T-cell (primary cell): ENCODE results near the gene FBLN2. TPM values are rescaled to one million over a fixed set of nuclear protein-coding genes. Genes with fewer than 3 reads are reported as not detected.

Source experiments
- ATAC-seq, 4 experiments: fragments of 200-7000 bp in 3 of 4; fragments of 150-1000 bp in 1 of 4; cut with Tn5 transposase; replicated peaks in 1 of 4; 1 replicate in 3 of 4; 2 replicates in 1 of 4; pipeline ENCODE4 v1.10.0; 2021; ENCODE audit warnings: moderate library complexity in 3 of 4, mild to moderate bottlenecking in 2 of 4, moderate number of reproducible peaks in 1 of 4
- CTCF ChIA-PET, 2 donors: fragments of 300-600 bp; sonication (Branson Sonifier 250); formaldehyde crosslinking; loops; one replicate each; lab custom pipeline; 2022; ENCODE audit warnings: antibody characterized with exemption in 2 of 2; lab: Charles Lee
- POLR2A ChIA-PET, 2 donors: fragments of 300-600 bp; sonication (Branson Sonifier 250); formaldehyde crosslinking; loops; one replicate each; lab custom pipeline; 2022; ENCODE audit warnings: antibody characterized with exemption in 2 of 2; lab: Charles Lee
- DNase-seq, 35 experiments: peaks; one replicate each; pipeline versions ENCODE4 v3.0.0 to v3.0.0-alpha.2; 2013 to 2023
- H3K27ac ChIP-seq: one replicate; pipeline ENCODE4 v1.5.1; 2013; ENCODE audit warnings: low read length
- H3K27me3 ChIP-seq, 2 experiments: replicated peaks in 1 of 2; 1 replicate in 1 of 2; 2 replicates in 1 of 2; pipeline versions ENCODE4 v1.6.1 to v1.7.0; 2013; ENCODE audit warnings: low read length in 1 of 2, mixed read lengths in 1 of 2; ENCODE audit not compliant: control insufficient read depth in 2 of 2, insufficient read depth in 2 of 2; ENCODE audit errors: extremely low read depth in 1 of 2
- H3K36me3 ChIP-seq, 2 donors: 1 replicate in 1 of 2; 2 replicates in 1 of 2; pipeline versions ENCODE4 v1.6.1 to v1.7.0; 2013; ENCODE audit warnings: low read length in 1 of 2; ENCODE audit not compliant: control insufficient read depth in 2 of 2, insufficient read depth in 1 of 2; ENCODE audit errors: extremely low read depth in 1 of 2
- H3K4me1 ChIP-seq, 2 experiments: 1 replicate in 1 of 2; 2 replicates in 1 of 2; pipeline versions ENCODE4 v1.6.1 to v1.7.0; 2013; ENCODE audit warnings: low read length in 2 of 2, mixed read lengths in 1 of 2; ENCODE audit not compliant: insufficient read depth in 2 of 2, control insufficient read depth in 1 of 2; ENCODE audit errors: extremely low read depth in 1 of 2
- H3K4me3 ChIP-seq, 2 donors: 1 replicate in 1 of 2; 2 replicates in 1 of 2; pipeline versions ENCODE4 v1.5.1 to v1.7.0; 2013; ENCODE audit warnings: mild to moderate bottlenecking in 2 of 2, low read length in 1 of 2, moderate library complexity in 1 of 2; ENCODE audit not compliant: control insufficient read depth in 1 of 2; ENCODE audit errors: extremely low read depth in 1 of 2
- H3K9me3 ChIP-seq: 2 replicates; pipeline ENCODE4 v1.7.0; 2013
- H3K27ac Mint-ChIP-seq, 2 donors: one replicate each; pipeline ENCODE4 v1.8.0; 2020 to 2021; ENCODE audit warnings: mild to moderate bottlenecking in 2 of 2, mixed read lengths in 2 of 2
- H3K27me3 Mint-ChIP-seq, 2 donors: one replicate each; pipeline ENCODE4 v1.8.0; 2021 to 2022; ENCODE audit warnings: mixed read lengths in 2 of 2
- H3K36me3 Mint-ChIP-seq: one replicate; pipeline ENCODE4 v1.8.0; 2021; ENCODE audit warnings: mixed read lengths
- H3K4me1 Mint-ChIP-seq, 3 donors: one replicate each; pipeline ENCODE4 v1.8.0; 2020 to 2022; ENCODE audit warnings: mixed read lengths in 3 of 3, mild to moderate bottlenecking in 1 of 3
- H3K4me3 Mint-ChIP-seq, 3 donors: one replicate each; pipeline ENCODE4 v1.8.0; 2020 to 2022; ENCODE audit warnings: mild to moderate bottlenecking in 3 of 3, mixed read lengths in 3 of 3, moderate library complexity in 3 of 3
- H3K9me3 Mint-ChIP-seq, 3 donors: one replicate each; pipeline ENCODE4 v1.8.0; 2020 to 2022; ENCODE audit warnings: mixed read lengths in 3 of 3
- WGBS: methylation state at CpG from one replicate; pipeline ENCODE4 v1.1.5; 2013; ENCODE audit warnings: missing lambda C conversion rate; ENCODE audit not compliant: insufficient coverage; 5-methylcytosine and 5-hydroxymethylcytosine counted together
- total RNA-seq, 35 experiments: library from RNA in 6 of 35; stranded (reverse) in 6 of 35; fragments of 120-200 nt in 1 of 35; gene quantifications; one replicate each; pipeline versions ENCODE4 v1.2.1 to v1.2.4 and lab custom pipeline; 2013 to 2026

FBLN2 gene
- total RNA-seq, 5 donors from 2014 or later (not counting 1 experiment from before 2014, with no cell fraction given), result 1.5 to 5.8 (median 2.8) TPM

DNA sequence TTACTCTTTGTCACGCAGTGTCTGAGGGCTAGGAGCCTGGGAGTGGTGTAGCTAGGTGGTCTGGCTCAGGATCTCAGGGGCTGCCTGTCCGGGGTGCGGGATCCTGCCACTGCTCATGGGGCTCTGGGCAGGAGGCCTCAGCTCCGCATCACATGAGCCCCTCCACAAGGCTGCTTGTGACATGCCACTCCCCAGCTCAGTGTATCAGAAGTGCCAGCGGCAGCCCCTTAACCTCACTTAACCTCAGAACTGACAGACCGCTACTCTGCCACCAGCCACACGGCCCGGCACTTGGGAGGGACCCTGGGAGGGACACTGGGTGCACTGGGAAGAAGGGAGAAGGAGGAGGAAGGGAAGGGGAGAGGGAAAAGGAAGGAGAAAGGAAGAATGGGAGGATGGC is 87.9 kb downstream of the FBLN2 start:
- peaks cover 0 to 6% of the 10 kb centered on the region in 2 donors for H3K27me3 Mint-ChIP-seq
- ATAC-seq (no peak), DNase-seq (no peak)
- ChIA-PET CTCF (interaction anchor here in 1 of 2 donors (0.8 kb wide), 1 partner anchor 20 kb away, joined by 3 read pairs; no protein-coding TSS in a partner anchor), POLR2A (no interaction called here)
- H3K27me3 ChIP-seq, result peaks cover 0 to 24% of the 10 kb centered on the region in 2 experiments
- 93% methylated on average over 2 of the region's 8 CpGs for WGBS
- H3K9me3 ChIP-seq, result no peaks in the 10 kb centered on the region
- no peaks in the 10 kb centered on the region for H3K36me3 Mint-ChIP-seq
- no peak overlapping the region for H3K4me3 ChIP-seq
- no peaks in the 10 kb centered on the region for H3K4me1 ChIP-seq
- no peaks in the 10 kb centered on the region for H3K4me1 Mint-ChIP-seq
- H3K27ac ChIP-seq, result no peak overlapping the region
- H3K4me3 Mint-ChIP-seq, result no peak overlapping the region
- H3K27ac Mint-ChIP-seq, result no peak overlapping the region
- H3K36me3 ChIP-seq, result no peaks in the 10 kb centered on the region
- H3K9me3 Mint-ChIP-seq, result no peaks in the 10 kb centered on the region

DNA sequence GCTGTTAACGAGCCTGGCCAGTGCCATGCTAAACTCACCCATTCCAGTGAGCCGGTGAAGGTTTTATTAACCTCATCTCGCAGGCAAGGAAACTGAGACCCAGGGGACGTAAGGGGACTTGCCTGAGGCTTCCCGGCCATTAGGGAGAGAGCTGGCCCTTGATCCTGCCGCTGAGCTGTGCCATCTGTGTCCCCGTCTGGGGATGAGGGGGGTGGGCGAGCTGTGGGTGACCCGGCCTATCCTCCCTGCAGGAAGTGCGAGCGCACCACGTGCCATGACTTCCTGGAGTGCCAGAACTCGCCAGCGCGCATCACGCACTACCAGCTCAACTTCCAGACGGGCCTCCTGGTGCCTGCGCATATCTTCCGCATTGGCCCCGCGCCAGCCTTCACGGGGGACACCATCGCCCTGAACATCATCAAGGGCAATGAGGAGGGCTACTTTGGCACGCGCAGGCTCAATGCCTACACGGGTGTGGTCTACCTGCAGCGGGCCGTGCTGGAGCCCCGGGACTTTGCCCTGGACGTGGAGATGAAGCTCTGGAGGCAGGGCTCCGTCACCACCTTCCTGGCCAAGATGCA is 88.5 kb downstream of the FBLN2 start:
- H3K4me1 ChIP-seq, result no peaks in the 10 kb centered on the region
- ChIA-PET POLR2A (no interaction called here), CTCF (interaction anchor here in 1 of 2 donors (0.8 kb wide), 1 partner anchor 20 kb away, joined by 3 read pairs; no protein-coding TSS in a partner anchor)
- peaks cover 0 to 28% of the 10 kb centered on the region in 2 experiments for H3K27me3 ChIP-seq
- 87% methylated on average over 31 of the region's 31 CpGs for WGBS
- Mint-ChIP-seq H3K27ac (no peak overlapping the region), H3K27me3 (peaks cover 0 to 6% of the 10 kb centered on the region in 2 donors), H3K4me3 (no peak overlapping the region), H3K9me3 (no peaks in the 10 kb centered on the region), H3K4me1 (no peaks in the 10 kb centered on the region), H3K36me3 (no peaks in the 10 kb centered on the region)
- DNase-seq (no peak), ATAC-seq (no peak)
- H3K9me3 ChIP-seq, result no peaks in the 10 kb centered on the region
- no peak overlapping the region for H3K27ac ChIP-seq
- no peaks in the 10 kb centered on the region for H3K36me3 ChIP-seq
- H3K4me3 ChIP-seq, result no peak overlapping the region

GRCh38 chr3:13637953-13638352 is 89.0 kb downstream of the FBLN2 start:
- peaks cover 0 to 6% of the 10 kb centered on the region in 2 donors for H3K27me3 Mint-ChIP-seq
- H3K9me3 Mint-ChIP-seq, result no peaks in the 10 kb centered on the region
- no peak for ATAC-seq
- WGBS, result 36% methylated on average over 8 of the region's 12 CpGs
- ChIA-PET CTCF (interaction anchor here in 1 of 2 donors (0.8 kb wide), 1 partner anchor 19 kb away, joined by 3 read pairs; no protein-coding TSS in a partner anchor), POLR2A (no interaction called here)
- H3K4me3 ChIP-seq, result no peak overlapping the region
- H3K4me1 Mint-ChIP-seq, result no peaks in the 10 kb centered on the region
- DNase-seq, result no peak
- no peaks in the 10 kb centered on the region for H3K36me3 Mint-ChIP-seq
- H3K4me1 ChIP-seq, result no peaks in the 10 kb centered on the region
- peaks cover 0 to 32% of the 10 kb centered on the region in 2 experiments for H3K27me3 ChIP-seq
- H3K9me3 ChIP-seq, result no peaks in the 10 kb centered on the region
- no peak overlapping the region for H3K27ac ChIP-seq
- no peaks in the 10 kb centered on the region for H3K36me3 ChIP-seq
- H3K27ac Mint-ChIP-seq, result no peak overlapping the region
- H3K4me3 Mint-ChIP-seq, result no peak overlapping the region

- ChIA-PET CTCF (no interaction called here), POLR2A (no interaction called here)
- DNase-seq, result no peak
- H3K27ac Mint-ChIP-seq, result no peak overlapping the region
- Histone ChIP-seq H3K4me3 (no peak overlapping the region), H3K9me3 (no peaks in the 10 kb centered on the region), H3K36me3 (no peaks in the 10 kb centered on the region), H3K27ac (no peak overlapping the region), H3K27me3 (peaks cover 0 to 35% of the 10 kb centered on the region in 2 experiments), H3K4me1 (no peaks in the 10 kb centered on the region)
- H3K4me1 Mint-ChIP-seq, result no peaks in the 10 kb centered on the region
- no peaks in the 10 kb centered on the region for H3K36me3 Mint-ChIP-seq
- ATAC-seq, result no peak
- H3K4me3 Mint-ChIP-seq, result no peak overlapping the region
- peaks cover 0 to 6% of the 10 kb centered on the region in 2 donors for H3K27me3 Mint-ChIP-seq
- 98% methylated on average over 4 of the region's 17 CpGs for WGBS
- H3K9me3 Mint-ChIP-seq, result no peaks in the 10 kb centered on the region
Observed at GRCh38 chr3:13638927-13639326, 90.0 kb downstream of the FBLN2 start.

- Histone ChIP-seq H3K27ac (no peak overlapping the region), H3K4me3 (no peak overlapping the region), H3K27me3 (peaks cover 0 to 51% of the 10 kb centered on the region in 2 experiments), H3K4me1 (peaks cover 3 to 6% of the 10 kb centered on the region in 2 experiments), H3K9me3 (no peaks in the 10 kb centered on the region), H3K36me3 (no peaks in the 10 kb centered on the region)
- CTCF ChIA-PET, result interaction anchor here in 1 of 2 donors (0.6 kb wide), 1 partner anchor 42 kb away, joined by 4 read pairs; no protein-coding TSS in a partner anchor
- Mint-ChIP-seq H3K27ac (no peak overlapping the region), H3K4me1 (peaks cover 5 to 7% (median 6%) of the 10 kb centered on the region in 3 donors), H3K9me3 (no peaks in the 10 kb centered on the region), H3K36me3 (no peaks in the 10 kb centered on the region), H3K27me3 (peaks cover 8 to 22% of the 10 kb centered on the region in 2 donors), H3K4me3 (no peak overlapping the region)
- DNase-seq (no peak), ATAC-seq (no peak)
- 79% methylated on average over 6 of the region's 6 CpGs for WGBS
- POLR2A ChIA-PET, result no interaction called here
Observed at GRCh38 chr3:13642597-13642996, 93.7 kb downstream of the FBLN2 start.

DNA sequence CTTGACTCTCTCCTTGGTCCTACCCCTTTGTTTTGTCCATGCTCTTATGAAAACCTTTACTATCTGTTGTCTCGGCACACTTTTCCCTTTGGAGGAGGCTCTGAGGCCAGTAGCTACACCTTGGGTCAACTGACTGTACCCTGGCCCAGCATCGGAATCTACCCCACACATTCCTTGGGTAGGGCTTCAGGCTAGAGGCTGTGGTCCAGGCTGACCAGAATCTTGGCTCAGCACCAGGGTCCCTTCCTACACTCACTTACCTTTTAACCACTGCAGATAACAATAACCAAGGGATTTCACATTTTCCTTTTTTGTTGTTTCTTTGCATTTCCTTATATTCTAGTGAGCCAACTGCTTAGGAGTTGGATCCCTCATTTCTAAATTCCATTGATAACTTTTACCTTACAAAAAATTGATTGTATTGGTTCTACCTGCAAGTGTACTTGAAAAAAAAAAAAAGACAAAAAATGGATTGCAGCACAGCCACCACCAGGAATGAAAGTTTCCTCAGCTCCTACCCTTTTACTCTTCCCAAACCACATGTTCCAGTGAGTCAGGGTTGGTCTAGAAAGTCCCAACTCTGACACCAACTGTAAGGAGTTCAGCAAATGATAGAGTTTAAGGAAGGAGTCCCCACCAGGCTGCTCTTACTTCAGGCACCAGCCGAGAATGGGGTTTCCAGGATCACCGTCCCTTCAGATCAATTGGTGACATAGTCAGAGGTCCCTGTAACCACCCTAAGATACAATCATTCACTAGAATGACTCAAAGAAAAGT is 95.6 kb downstream of the FBLN2 start:
- Histone ChIP-seq H3K4me1 (peaks cover 5 to 15% of the 10 kb centered on the region in 2 experiments), H3K4me3 (no peak overlapping the region), H3K9me3 (no peaks in the 10 kb centered on the region), H3K36me3 (no peaks in the 10 kb centered on the region), H3K27ac (no peak overlapping the region), H3K27me3 (peaks cover 0 to 56% of the 10 kb centered on the region in 2 experiments)
- CTCF ChIA-PET, result interaction anchor here in 1 of 2 donors (0.8 kb wide), 1 partner anchor 938 kb away, joined by 3 read pairs; no protein-coding TSS in a partner anchor
- ATAC-seq (no peak), DNase-seq (no peak)
- peaks cover 13 to 15% (median 15%) of the 10 kb centered on the region in 3 donors for H3K4me1 Mint-ChIP-seq
- POLR2A ChIA-PET, result no interaction called here
- H3K4me3 Mint-ChIP-seq, result no peak overlapping the region
- WGBS, result 100% methylated on average over 2 of the region's 4 CpGs
- H3K27ac Mint-ChIP-seq, result no peak overlapping the region
- no peaks in the 10 kb centered on the region for H3K36me3 Mint-ChIP-seq
- H3K9me3 Mint-ChIP-seq, result no peaks in the 10 kb centered on the region
- H3K27me3 Mint-ChIP-seq, result peaks cover 11 to 29% of the 10 kb centered on the region in 2 donors
